Testis (tissue), 3 donors: ENCODE data around the gene P2RY8. TPM values are rescaled to one million over a fixed set of nuclear protein-coding genes. Genes with fewer than 3 reads are reported as not detected.
"Not testable (repeated sequence)": the region's sequence is repeated elsewhere in the genome, so short reads cannot be mapped to it uniquely, and the experiment has no call there.

Experiments
- DNase-seq: peaks from one replicate; pipeline ENCODE4 v3.0.0-alpha.2; 2019
- H3K27ac ChIP-seq, 2 donors: fragments of 200-600 bp; sonication (generic); one replicate each; pipeline ENCODE4 v1.5.1; 2019
- H3K27me3 ChIP-seq: fragments of 200-600 bp; sonication (generic); one replicate; pipeline ENCODE4 v1.5.1; 2019
- H3K36me3 ChIP-seq: fragments of 200-600 bp; sonication (generic); one replicate; pipeline ENCODE4 v1.5.1; 2017; ENCODE audit warnings: low read depth; ENCODE audit errors: missing control alignments
- H3K4me1 ChIP-seq: fragments of 200-600 bp; sonication (generic); one replicate; pipeline ENCODE4 v1.5.1; 2019
- H3K4me3 ChIP-seq, 2 donors: fragments of 200-600 bp; sonication (generic); one replicate each; pipeline ENCODE4 v1.5.1; 2017 to 2019
- H3K9me3 ChIP-seq: fragments of 200-600 bp; sonication (generic); one replicate; pipeline ENCODE4 v1.5.1; 2017
- POLR2A ChIP-seq: fragments of 450-650 bp; IDR thresholded peaks from one replicate; pipeline ENCODE4 v1.6.1; 2017; ENCODE audit warnings: antibody characterized with exemption, mild to moderate bottlenecking, moderate library complexity
- WGBS, 2 donors: methylation state at CpG; one replicate each; pipeline ENCODE4 v1.1.5; 2018; 5-methylcytosine and 5-hydroxymethylcytosine counted together
- intact Hi-C: fragments of 100-400 bp; cut with DNase I; formaldehyde crosslinking; loops from one replicate; pipeline ENCODE4 v1.15.1; 2023; ENCODE audit warnings: low total_unique reads
- polyA plus RNA-seq: library from polyadenylated mRNA; stranded (reverse); fragments of 350-450 nt; fragmentation: Illumina TruSeq; extraction: RNeasy Lipid Tissue Mini Kit (QIAGEN cat#74804); gene quantifications from one replicate; pipeline ENCODE4 v1.2.3, GENCODE V29; 2014; ENCODE audit warnings: low read depth, low replicate concordance; ENCODE audit not compliant: insufficient read depth
- total RNA-seq, 2 donors: library from RNA; depleted of rRNA; stranded (reverse); fragments of >200 nt; gene quantifications; one replicate each; pipeline ENCODE4 v1.2.3, GENCODE V29; 2016
- TF ChIP-seq, protein P1 (sequence below), 3 experiments: fragments of 450-650 bp in 2 of 3; fragments of 200-600 bp in 1 of 3; sonication (generic) in 1 of 3; IDR thresholded peaks; one replicate each; pipeline ENCODE4 v1.5.1; 2016 to 2019; ENCODE audit warnings: antibody characterized with exemption in 3 of 3, mild to moderate bottlenecking in 2 of 3, moderate library complexity in 1 of 3

P2RY8 gene
- total and polyA plus RNA-seq, 3 donors from 2014 or later = 0.24 to 1.1 (median 0.50) TPM

DNA sequence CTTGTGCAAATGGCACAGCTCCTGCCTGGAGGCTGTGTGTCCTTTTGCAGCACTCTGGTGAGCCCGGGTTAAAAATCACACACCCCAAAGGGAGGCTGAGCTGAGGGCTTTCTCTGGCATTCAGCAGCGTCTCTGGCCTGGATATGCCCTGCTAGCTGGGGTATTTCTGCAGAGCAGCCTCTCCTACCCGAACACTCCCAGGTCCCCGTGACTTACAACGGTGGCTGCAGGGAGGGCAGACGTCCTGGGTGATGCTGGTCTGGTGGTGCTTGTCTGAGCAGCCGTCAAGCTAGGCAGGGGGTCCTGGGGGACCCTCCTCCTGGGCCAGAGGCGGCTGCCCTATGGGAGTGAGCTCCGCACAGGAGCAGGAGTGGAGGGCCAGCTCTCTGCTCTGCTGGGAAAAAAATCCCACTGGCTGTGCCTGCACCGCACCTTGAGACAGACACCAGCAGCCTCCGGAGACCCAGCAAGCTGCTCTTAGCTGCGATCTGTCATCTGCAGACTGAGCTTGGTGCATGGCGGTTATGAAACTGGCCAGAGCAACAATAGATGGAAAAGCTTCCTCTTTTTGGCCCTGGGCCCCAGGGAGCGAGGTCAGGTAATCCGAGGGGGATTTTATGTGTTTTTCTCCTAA is 43.0 kb downstream of the P2RY8 start:
- no peaks in the 10 kb centered on the region for H3K27me3 ChIP-seq
- no peak for DNase-seq
- H3K4me1 ChIP-seq = peaks cover 5% of the 10 kb centered on the region
- H3K36me3 ChIP-seq = no peaks in the 10 kb centered on the region
- no peaks in the 10 kb centered on the region for H3K9me3 ChIP-seq
- H3K27ac ChIP-seq = no peak overlapping the region
- 33 to 47% methylated on average over 7 to 15 of the region's 15 CpGs for WGBS, 2 donors
- TF ChIP-seq, protein P1, sequence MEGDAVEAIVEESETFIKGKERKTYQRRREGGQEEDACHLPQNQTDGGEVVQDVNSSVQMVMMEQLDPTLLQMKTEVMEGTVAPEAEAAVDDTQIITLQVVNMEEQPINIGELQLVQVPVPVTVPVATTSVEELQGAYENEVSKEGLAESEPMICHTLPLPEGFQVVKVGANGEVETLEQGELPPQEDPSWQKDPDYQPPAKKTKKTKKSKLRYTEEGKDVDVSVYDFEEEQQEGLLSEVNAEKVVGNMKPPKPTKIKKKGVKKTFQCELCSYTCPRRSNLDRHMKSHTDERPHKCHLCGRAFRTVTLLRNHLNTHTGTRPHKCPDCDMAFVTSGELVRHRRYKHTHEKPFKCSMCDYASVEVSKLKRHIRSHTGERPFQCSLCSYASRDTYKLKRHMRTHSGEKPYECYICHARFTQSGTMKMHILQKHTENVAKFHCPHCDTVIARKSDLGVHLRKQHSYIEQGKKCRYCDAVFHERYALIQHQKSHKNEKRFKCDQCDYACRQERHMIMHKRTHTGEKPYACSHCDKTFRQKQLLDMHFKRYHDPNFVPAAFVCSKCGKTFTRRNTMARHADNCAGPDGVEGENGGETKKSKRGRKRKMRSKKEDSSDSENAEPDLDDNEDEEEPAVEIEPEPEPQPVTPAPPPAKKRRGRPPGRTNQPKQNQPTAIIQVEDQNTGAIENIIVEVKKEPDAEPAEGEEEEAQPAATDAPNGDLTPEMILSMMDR (IDR thresholded peaks at IDR 0.05) = no peak
- TF ChIP-seq POLR2A = no peak
- no peak overlapping the region for H3K4me3 ChIP-seq
- intact Hi-C loops = no loop called here

DNA sequence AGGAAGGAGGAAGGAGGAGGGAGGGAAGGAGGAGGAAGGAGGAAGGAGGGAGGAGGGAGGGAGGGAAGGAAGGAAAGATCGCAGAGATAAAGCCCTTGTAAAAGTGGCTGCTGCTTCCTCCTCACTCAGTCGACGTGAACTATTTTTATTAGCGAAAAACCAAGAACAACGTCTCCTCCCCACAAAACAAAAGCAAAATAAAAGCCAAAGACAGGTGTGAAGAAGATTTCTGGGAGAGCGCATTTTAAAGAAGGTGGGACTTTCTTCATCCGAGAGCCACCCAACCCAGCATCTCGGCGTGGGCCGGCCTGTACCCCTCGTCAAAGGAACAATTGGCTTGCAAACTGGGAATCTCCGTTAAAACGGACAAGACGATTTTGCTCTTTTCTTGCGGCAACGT is 43.6 kb downstream of the P2RY8 start:
- Histone ChIP-seq H3K27ac (no peak overlapping the region), H3K27me3 (no peaks in the 10 kb centered on the region), H3K4me1 (peaks cover 5% of the 10 kb centered on the region), H3K36me3 (no peaks in the 10 kb centered on the region), H3K9me3 (no peaks in the 10 kb centered on the region), H3K4me3 (no peak overlapping the region)
- no peak for DNase-seq
- intact Hi-C loops = no loop called here
- TF ChIP-seq, protein P1 (IDR thresholded peaks at IDR 0.05) = no peak
- TF ChIP-seq POLR2A = no peak
- WGBS, 2 donors = 21 to 38% methylated on average over 15 to 16 of the region's 16 CpGs

DNA sequence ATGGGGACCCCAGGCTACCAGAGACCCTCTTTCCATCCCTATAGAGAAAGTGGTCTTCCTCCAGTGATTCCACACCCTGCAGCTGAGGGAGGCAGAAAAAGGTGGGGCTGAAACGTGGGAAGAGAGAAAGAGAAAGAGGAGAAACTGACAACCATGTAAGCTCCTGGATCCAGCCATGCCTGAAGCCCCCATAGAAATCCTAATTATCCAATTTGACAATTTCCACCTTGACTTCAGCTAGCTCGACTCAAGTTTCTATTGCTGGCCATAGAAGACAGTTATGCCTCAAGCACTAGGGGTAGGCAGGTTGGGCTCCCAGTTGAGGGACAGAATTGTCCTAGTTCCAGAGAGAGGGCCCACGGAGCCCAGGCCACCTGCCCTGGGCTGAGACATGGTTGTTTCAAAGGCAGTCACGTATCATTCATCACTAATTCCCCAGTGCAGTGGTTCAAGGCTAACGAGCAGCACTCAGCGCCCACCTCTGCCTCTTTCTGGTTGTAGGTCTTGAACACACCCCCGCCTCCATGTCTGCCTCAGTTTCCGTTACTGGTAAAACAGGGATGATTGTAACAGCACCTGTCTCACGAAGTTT is 44.5 kb downstream of the P2RY8 start:
- Histone ChIP-seq H3K27ac (no peak overlapping the region), H3K4me1 (peaks cover 5% of the 10 kb centered on the region), H3K27me3 (no peaks in the 10 kb centered on the region), H3K36me3 (no peaks in the 10 kb centered on the region), H3K4me3 (no peak overlapping the region), H3K9me3 (no peaks in the 10 kb centered on the region)
- 73 to 79% methylated on average over 9 of the region's 9 CpGs for WGBS, 2 donors
- TF ChIP-seq, protein P1 (IDR thresholded peaks at IDR 0.05) = no peak
- TF ChIP-seq POLR2A = no peak
- DNase-seq = no peak
- intact Hi-C loops = no loop called here

DNA sequence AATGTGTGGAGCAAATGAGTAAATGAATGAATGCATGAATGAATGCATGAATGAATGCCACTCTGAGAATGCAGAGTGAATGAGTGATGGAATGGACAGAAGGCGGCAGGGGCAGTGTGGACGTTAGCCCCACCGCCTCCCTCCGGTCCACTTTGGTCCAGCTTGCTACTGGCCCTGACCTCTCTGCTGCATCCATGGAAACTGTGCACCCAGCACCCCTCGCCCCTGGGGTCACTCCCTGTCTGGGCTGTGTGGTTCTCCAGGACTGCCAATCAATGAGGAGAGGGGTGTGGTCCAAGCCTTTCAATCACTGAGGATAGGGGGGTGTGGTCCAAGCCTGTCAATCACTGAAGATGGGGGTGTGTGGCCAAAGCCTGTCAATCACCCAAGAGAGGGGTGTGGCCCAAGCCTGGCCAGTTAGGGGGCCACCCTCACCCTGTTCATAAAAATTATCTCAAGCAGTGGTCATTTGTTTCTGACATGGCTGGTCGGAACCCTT is 45.1 kb downstream of the P2RY8 start:
- 55 to 62% methylated on average over 5 to 6 of the region's 6 CpGs for WGBS, 2 donors
- peak; percentile 37 for DNase-seq
- H3K27ac ChIP-seq = no peak overlapping the region
- H3K36me3 ChIP-seq = no peaks in the 10 kb centered on the region
- H3K27me3 ChIP-seq = no peaks in the 10 kb centered on the region
- H3K4me1 ChIP-seq = peaks cover 5% of the 10 kb centered on the region
- intact Hi-C loops = no loop called here
- no peak overlapping the region for H3K4me3 ChIP-seq
- no peaks in the 10 kb centered on the region for H3K9me3 ChIP-seq
- TF ChIP-seq, protein P1 (IDR thresholded peaks at IDR 0.05) = no peak
- TF ChIP-seq POLR2A = no peak

DNA sequence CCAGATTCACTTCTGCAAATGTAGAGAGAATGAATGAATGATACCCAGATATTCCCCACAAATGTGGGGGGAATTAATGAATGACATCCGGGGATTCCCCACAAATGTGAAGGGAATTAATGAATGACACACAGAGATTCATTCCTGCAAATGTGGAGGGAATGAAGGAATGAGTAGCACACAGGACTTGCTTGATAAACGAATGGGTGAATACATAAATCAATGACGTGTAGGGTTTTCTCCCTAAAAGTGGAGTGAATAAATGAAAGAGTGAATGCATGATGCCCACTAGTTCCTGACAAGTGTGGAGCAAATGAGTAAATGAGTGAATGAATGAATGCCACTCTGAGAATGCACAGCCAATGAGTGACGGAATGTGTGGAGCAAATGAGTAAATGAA is 45.7 kb downstream of the P2RY8 start:
- H3K36me3 ChIP-seq, H3K27me3 ChIP-seq, H3K27ac ChIP-seq, H3K4me3 ChIP-seq, H3K9me3 ChIP-seq, DNase-seq, H3K4me1 ChIP-seq, intact Hi-C loops: not testable (repeated sequence)
- WGBS, 2 donors = 59 to 75% methylated on average over 4 of the region's 4 CpGs

DNA sequence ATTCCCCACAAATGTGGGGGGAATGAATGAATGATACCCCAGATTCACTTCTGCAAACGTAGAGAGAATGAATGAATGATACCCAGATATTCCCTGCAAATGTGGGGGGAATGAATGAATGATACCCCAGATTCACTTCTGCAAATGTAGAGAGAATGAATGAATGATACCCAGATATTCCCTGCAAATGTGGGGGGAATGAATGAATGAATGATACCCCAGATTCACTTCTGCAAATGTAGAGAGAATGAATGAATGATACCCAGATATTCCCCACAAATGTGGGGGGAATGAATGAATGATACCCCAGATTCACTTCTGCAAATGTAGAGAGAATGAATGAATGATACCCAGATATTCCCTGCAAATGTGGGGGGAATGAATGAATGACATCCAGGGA is 46.3 kb downstream of the P2RY8 start:
- H3K4me1 ChIP-seq, DNase-seq, H3K27ac ChIP-seq, H3K27me3 ChIP-seq, intact Hi-C loops, H3K9me3 ChIP-seq, H3K36me3 ChIP-seq, H3K4me3 ChIP-seq: not testable (repeated sequence)
- WGBS, 2 donors = 79 to 85% methylated on average over 1 of the region's 1 CpG

DNA sequence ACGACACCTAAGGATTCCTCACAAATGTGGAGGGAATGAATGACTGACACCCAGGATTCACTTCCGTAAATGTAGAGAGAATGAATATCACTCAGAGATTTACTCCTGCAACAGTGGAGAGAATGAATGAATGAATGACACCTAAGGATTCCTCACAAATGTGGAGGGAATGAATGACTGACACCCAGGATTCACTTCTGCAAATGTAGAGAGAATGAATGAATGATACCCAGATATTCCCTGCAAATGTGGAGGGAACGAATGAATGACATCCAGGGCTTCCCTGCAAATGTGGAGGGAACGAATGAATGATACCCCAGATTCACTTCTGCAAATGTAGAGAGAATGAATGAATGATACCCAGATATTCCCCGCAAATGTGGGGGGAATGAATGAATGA is 47.6 kb downstream of the P2RY8 start:
- H3K27me3 ChIP-seq, DNase-seq, H3K27ac ChIP-seq, H3K4me1 ChIP-seq, H3K4me3 ChIP-seq, H3K36me3 ChIP-seq, H3K9me3 ChIP-seq, intact Hi-C loops: not testable (repeated sequence)
- WGBS, 2 donors = 66 to 67% methylated on average over 5 of the region's 5 CpGs
